Measurements from ENCODE around the gene YJEFN3.

YJEFN3 gene

DNA sequence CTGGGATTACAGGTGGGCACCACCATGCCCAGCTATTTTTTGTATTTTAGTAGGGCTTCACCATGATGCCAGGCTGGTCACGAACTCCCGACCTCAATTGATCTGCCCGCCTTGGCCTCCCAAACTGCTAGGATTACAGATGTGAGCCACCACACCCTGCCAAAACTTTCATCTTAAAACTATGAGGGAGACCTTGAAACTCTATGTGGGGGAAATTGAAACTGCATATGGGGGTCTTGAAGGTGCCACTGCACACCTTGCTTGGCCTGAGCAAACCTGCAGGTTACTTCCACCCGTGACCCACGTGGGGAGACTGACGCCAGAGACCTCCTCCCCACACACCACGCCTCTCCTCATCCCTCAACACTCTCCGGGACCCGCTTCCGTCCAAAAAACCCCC is 25.0 kb downstream of the YJEFN3 start:
- Histone ChIP-seq H3K79me2 (ENCODE audit: low read length) (no peaks in the 10 kb centered on the region), H4K20me1 (ENCODE audit: insufficient read depth, low read length) (no peaks in the 10 kb centered on the region), H3K4me2 (ENCODE audit: low read length) (no peak overlapping the region), H3K36me3 (replicated peaks; ENCODE audit: low read depth, low read length) (no peaks in the 10 kb centered on the region), H3K27me3 (ENCODE audit: low read depth, low read length) (no peaks in the 10 kb centered on the region), H2AFZ (ENCODE audit: low read depth, low read length) (no peak overlapping the region), H3K9ac (ENCODE audit: low read length) (no peak overlapping the region), H3K9me3 (ENCODE audit: insufficient read depth, low read length) (no peaks in the 10 kb centered on the region), H3K4me3 (ENCODE audit: low read length) (no peak overlapping the region), H3K27ac (ENCODE audit: low read length) (no peak overlapping the region), H3K4me1 (ENCODE audit: low read length) (no peaks in the 10 kb centered on the region)
- TF ChIP-seq CTCF (IDR thresholded peaks at IDR 0.05; ENCODE audit: low read depth, low read length) (no peak), EZH2phosphoT487 (IDR thresholded peaks at IDR 0.05; ENCODE audit: low read depth) (no peak)

GRCh38 chr19:19554074-19555023 is 25.6 kb downstream of the YJEFN3 start:
- Histone ChIP-seq H3K4me1 (ENCODE audit: low read length) (no peaks in the 10 kb centered on the region), H3K4me2 (ENCODE audit: low read length) (no peak overlapping the region), H3K27me3 (ENCODE audit: low read depth, low read length) (no peaks in the 10 kb centered on the region), H2AFZ (ENCODE audit: low read depth, low read length) (no peak overlapping the region), H3K4me3 (ENCODE audit: low read length) (no peak overlapping the region), H3K79me2 (ENCODE audit: low read length) (no peaks in the 10 kb centered on the region), H4K20me1 (ENCODE audit: insufficient read depth, low read length) (no peaks in the 10 kb centered on the region), H3K27ac (ENCODE audit: low read length) (no peak overlapping the region), H3K9me3 (ENCODE audit: insufficient read depth, low read length) (no peaks in the 10 kb centered on the region), H3K36me3 (replicated peaks; ENCODE audit: low read depth, low read length) (no peaks in the 10 kb centered on the region), H3K9ac (ENCODE audit: low read length) (no peak overlapping the region)
- TF ChIP-seq CTCF (IDR thresholded peaks at IDR 0.05; ENCODE audit: low read depth, low read length) (peak; percentile 74), EZH2phosphoT487 (IDR thresholded peaks at IDR 0.05; ENCODE audit: low read depth) (no peak)

- Histone ChIP-seq H2AFZ (ENCODE audit: low read depth, low read length) (no peak overlapping the region), H3K27ac (ENCODE audit: low read length) (no peak overlapping the region), H3K4me3 (ENCODE audit: low read length) (no peak overlapping the region), H4K20me1 (ENCODE audit: insufficient read depth, low read length) (no peaks in the 10 kb centered on the region), H3K79me2 (ENCODE audit: low read length) (no peaks in the 10 kb centered on the region), H3K4me1 (ENCODE audit: low read length) (no peaks in the 10 kb centered on the region), H3K9ac (ENCODE audit: low read length) (no peak overlapping the region), H3K4me2 (ENCODE audit: low read length) (no peak overlapping the region), H3K27me3 (ENCODE audit: low read depth, low read length) (no peaks in the 10 kb centered on the region), H3K36me3 (replicated peaks; ENCODE audit: low read depth, low read length) (no peaks in the 10 kb centered on the region), H3K9me3 (ENCODE audit: insufficient read depth, low read length) (no peaks in the 10 kb centered on the region)
- TF ChIP-seq EZH2phosphoT487 (IDR thresholded peaks at IDR 0.05; ENCODE audit: low read depth) (no peak), CTCF (IDR thresholded peaks at IDR 0.05; ENCODE audit: low read depth, low read length) (no peak)
These were observed 29.3 kb downstream of the YJEFN3 start for GRCh38 chr19:19558055-19558454.

DNA sequence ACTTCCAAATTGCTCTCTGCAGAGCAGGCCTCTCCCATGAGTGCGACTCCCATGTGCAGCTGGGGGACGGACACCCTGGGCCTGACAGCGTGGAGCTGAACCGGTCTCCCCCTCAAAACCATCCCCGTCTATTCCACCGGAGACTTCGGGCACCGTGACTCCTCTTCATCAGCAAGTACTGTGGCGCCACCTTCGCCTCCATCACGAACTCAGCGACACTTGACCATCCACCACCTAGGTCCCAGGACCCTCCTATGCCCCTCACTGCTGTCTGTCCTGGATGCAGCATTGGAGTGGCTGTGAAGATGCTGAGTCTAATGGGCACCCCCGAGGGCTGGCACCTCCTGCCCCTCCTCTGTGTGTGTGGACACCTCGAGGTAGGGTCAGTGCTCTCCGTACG is 29.9 kb downstream of the YJEFN3 start:
- Histone ChIP-seq H3K27ac (ENCODE audit: low read length) (no peak overlapping the region), H3K27me3 (ENCODE audit: low read depth, low read length) (no peaks in the 10 kb centered on the region), H3K4me1 (ENCODE audit: low read length) (no peaks in the 10 kb centered on the region), H3K36me3 (replicated peaks; ENCODE audit: low read depth, low read length) (no peaks in the 10 kb centered on the region), H4K20me1 (ENCODE audit: insufficient read depth, low read length) (no peaks in the 10 kb centered on the region), H2AFZ (ENCODE audit: low read depth, low read length) (no peak overlapping the region), H3K4me3 (ENCODE audit: low read length) (no peak overlapping the region), H3K79me2 (ENCODE audit: low read length) (no peaks in the 10 kb centered on the region), H3K9ac (ENCODE audit: low read length) (no peak overlapping the region), H3K4me2 (ENCODE audit: low read length) (no peak overlapping the region), H3K9me3 (ENCODE audit: insufficient read depth, low read length) (no peaks in the 10 kb centered on the region)
- TF ChIP-seq EZH2phosphoT487 (IDR thresholded peaks at IDR 0.05; ENCODE audit: low read depth) (no peak), CTCF (IDR thresholded peaks at IDR 0.05; ENCODE audit: low read depth, low read length) (no peak)
